AG08396 (cell line): Measurements from ENCODE around the gene PGA3.
"Not testable (repeated sequence)": the region's sequence is repeated elsewhere in the genome, so short reads cannot be mapped to it uniquely, and the experiment has no call there.

Experiments used
- DNase-seq: peaks from one replicate; pipeline ENCODE4 v3.0.0; 2012; ENCODE audit warnings: low spot score, mixed read lengths

PGA3 gene

GRCh38 chr11:61207636-61208310 is 4.5 kb downstream of the PGA3 start:
- not testable (repeated sequence) for DNase-seq

- not testable (repeated sequence) for DNase-seq
Measured at GRCh38 chr11:61210629-61211028, 7.3 kb downstream of the PGA3 start.

GRCh38 chr11:61211327-61211952 is 8.1 kb downstream of the PGA3 start:
- not testable (repeated sequence) for DNase-seq

- DNase-seq: not testable (repeated sequence)
Measured at GRCh38 chr11:61212202-61212601, 8.9 kb downstream of the PGA3 start.

GRCh38 chr11:61213711-61214324 is 10.5 kb downstream of the PGA3 start:
- DNase-seq: not testable (repeated sequence)

- DNase-seq: not testable (repeated sequence)
Measured at GRCh38 chr11:61218306-61218705, 15.0 kb downstream of the PGA3 start.

- not testable (repeated sequence) for DNase-seq
Measured at GRCh38 chr11:61219016-61219415, 15.7 kb downstream of the PGA3 start.

- DNase-seq: not testable (repeated sequence)
Measured at GRCh38 chr11:61222047-61222446, 18.7 kb downstream of the PGA3 start, which contains the start of gene PGA4. PGA4 (plus strand) TSS chr11:61222347; CDS start chr11:61222401, 54 bp downstream.

GRCh38 chr11:61222692-61223091 is 19.4 kb downstream of the PGA3 start:
- not testable (repeated sequence) for DNase-seq

- not testable (repeated sequence) for DNase-seq
Measured at GRCh38 chr11:61226457-61227137, 23.3 kb downstream of the PGA3 start.

- not testable (repeated sequence) for DNase-seq
Measured at GRCh38 chr11:61229458-61229857, 26.1 kb downstream of the PGA3 start.

- DNase-seq: not testable (repeated sequence)
Measured at GRCh38 chr11:61231033-61231432, 27.7 kb downstream of the PGA3 start.

GRCh38 chr11:61231585-61231984 is 28.3 kb downstream of the PGA3 start:
- not testable (repeated sequence) for DNase-seq

- not testable (repeated sequence) for DNase-seq
Measured at GRCh38 chr11:61232548-61233145, 29.3 kb downstream of the PGA3 start.

- DNase-seq: not testable (repeated sequence)
Measured at GRCh38 chr11:61237130-61237529, 33.8 kb downstream of the PGA3 start.

- not testable (repeated sequence) for DNase-seq
Measured at GRCh38 chr11:61240288-61240687, 37.0 kb downstream of the PGA3 start.

- not testable (repeated sequence) for DNase-seq
Measured at GRCh38 chr11:61240875-61241274, 37.6 kb downstream of the PGA3 start, which contains the start of gene PGA5. PGA5 (plus strand) TSS chr11:61241175; CDS start chr11:61241227, 52 bp downstream.

GRCh38 chr11:61241526-61241925 is 38.2 kb downstream of the PGA3 start:
- not testable (repeated sequence) for DNase-seq

- DNase-seq: not testable (repeated sequence)
Measured at GRCh38 chr11:61245284-61245964, 42.1 kb downstream of the PGA3 start.

GRCh38 chr11:61248071-61248470 is 44.8 kb downstream of the PGA3 start:
- DNase-seq: not testable (repeated sequence)

GRCh38 chr11:61249201-61249600 is 45.9 kb downstream of the PGA3 start:
- not testable (repeated sequence) for DNase-seq
